KBM-7 (cell line): Measurements from ENCODE around the gene PGF.
A peak's percentile ranks its signal among the peaks of the same experiment; 100 is the strongest.

Experiments used
- DNase-seq: peaks from one replicate; pipeline ENCODE4 v3.0.0-alpha.2; 2015
- in situ Hi-C: fragments of 300-500 bp; cut with MboI; formaldehyde crosslinking; loops from 2 replicates; pipeline ENCODE4 v1.14.3; 2020; ENCODE audit warnings: low sequenced_read_pairs, low pct_unique_long_range_greater_than_20kb, mixed read lengths

Gene PGF

GRCh38 chr14:74979442-74980397 is 24.3 kb upstream of the PGF start:
- no peak for DNase-seq
- in situ Hi-C loops: no loop called here

- in situ Hi-C loops: no loop called here
- DNase-seq: no peak
Observed at GRCh38 chr14:74979029-74979428, 23.6 kb upstream of the PGF start.

GRCh38 chr14:74978416-74978947 is 23.1 kb upstream of the PGF start:
- in situ Hi-C loops: no loop called here
- no peak for DNase-seq

- DNase-seq: no peak
- in situ Hi-C loops: no loop called here
Observed at GRCh38 chr14:74977901-74978385, 22.5 kb upstream of the PGF start.

- in situ Hi-C loops: no loop called here
- no peak for DNase-seq
Observed at GRCh38 chr14:74977164-74977900, 21.9 kb upstream of the PGF start.

- DNase-seq: no peak
- in situ Hi-C loops: no loop called here
Observed at GRCh38 chr14:74976264-74977113, 21.1 kb upstream of the PGF start.

GRCh38 chr14:74975059-74975810 is 19.8 kb upstream of the PGF start:
- in situ Hi-C loops: no loop called here
- DNase-seq: no peak

- no peak for DNase-seq
- in situ Hi-C loops: no loop called here
Observed at GRCh38 chr14:74974364-74975058, 19.1 kb upstream of the PGF start.

GRCh38 chr14:74973905-74974363 is 18.5 kb upstream of the PGF start:
- no peak for DNase-seq
- in situ Hi-C loops: no loop called here

- in situ Hi-C loops: no loop called here
- peak; percentile 38 for DNase-seq
Observed at GRCh38 chr14:74973003-74973653, 17.7 kb upstream of the PGF start.

- in situ Hi-C loops: no loop called here
- DNase-seq: no peak
Observed at GRCh38 chr14:74968811-74969210, 13.4 kb upstream of the PGF start.

GRCh38 chr14:74965486-74966153 is 10.2 kb upstream of the PGF start:
- no peak for DNase-seq
- in situ Hi-C loops: no loop called here

GRCh38 chr14:74964787-74965485 is 9.5 kb upstream of the PGF start:
- in situ Hi-C loops: no loop called here
- DNase-seq: no peak

- in situ Hi-C loops: no loop called here
- DNase-seq: no peak
Observed at GRCh38 chr14:74963705-74964271, 8.4 kb upstream of the PGF start.

GRCh38 chr14:74963178-74963704 is 7.8 kb upstream of the PGF start:
- no peak for DNase-seq
- in situ Hi-C loops: no loop called here

GRCh38 chr14:74962493-74962892 is 7.1 kb upstream of the PGF start:
- DNase-seq: peak; percentile 52
- in situ Hi-C loops: no loop called here
